Measurements from ENCODE around the gene FAM47B.

The FAM47B gene

DNA sequence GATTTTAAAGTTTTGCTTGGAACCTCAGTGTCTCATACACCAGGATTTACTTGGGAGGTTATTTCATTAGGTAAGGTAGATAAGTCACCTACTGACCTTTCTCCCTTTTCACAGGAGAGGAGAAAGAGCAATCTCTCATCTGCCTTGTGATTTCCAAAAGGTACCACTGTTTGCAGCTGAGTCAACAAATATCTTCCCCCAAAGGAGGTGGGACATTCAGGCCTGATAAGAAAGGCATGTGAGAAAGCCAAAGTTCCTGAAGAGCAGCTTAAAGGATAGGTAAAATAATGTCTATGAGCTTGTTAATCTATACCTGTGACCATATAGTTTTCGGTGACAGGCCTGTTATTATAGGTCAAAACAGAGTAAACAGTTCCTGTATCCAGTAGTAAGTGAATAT is 45.0 kb downstream of the FAM47B start:
- Mint-ChIP-seq H3K4me3 (no peak overlapping the region), H3K27ac (no peak overlapping the region), H3K27me3 (no peaks in the 10 kb centered on the region), H3K9me3 (no peaks in the 10 kb centered on the region), H3K4me1 (no peaks in the 10 kb centered on the region), H3K36me3 (ENCODE audit: low read depth) (no peaks in the 10 kb centered on the region)
- ATAC-seq = no peak
- no peak for DNase-seq

Data from activated naive CD8-positive, alpha-beta T cell treated with anti-CD3 and anti-CD28 coated beads, Interleukin-2, amount 50 U/mL, for 24 hours (primary cell).